ENCODE results near the gene TMED1.
A peak's percentile ranks its signal among the peaks of the same experiment; 100 is the strongest.
"Not testable (repeated sequence)": the region's sequence is repeated elsewhere in the genome, so short reads cannot be mapped to it uniquely, and the experiment has no call there.

Gene TMED1

DNA sequence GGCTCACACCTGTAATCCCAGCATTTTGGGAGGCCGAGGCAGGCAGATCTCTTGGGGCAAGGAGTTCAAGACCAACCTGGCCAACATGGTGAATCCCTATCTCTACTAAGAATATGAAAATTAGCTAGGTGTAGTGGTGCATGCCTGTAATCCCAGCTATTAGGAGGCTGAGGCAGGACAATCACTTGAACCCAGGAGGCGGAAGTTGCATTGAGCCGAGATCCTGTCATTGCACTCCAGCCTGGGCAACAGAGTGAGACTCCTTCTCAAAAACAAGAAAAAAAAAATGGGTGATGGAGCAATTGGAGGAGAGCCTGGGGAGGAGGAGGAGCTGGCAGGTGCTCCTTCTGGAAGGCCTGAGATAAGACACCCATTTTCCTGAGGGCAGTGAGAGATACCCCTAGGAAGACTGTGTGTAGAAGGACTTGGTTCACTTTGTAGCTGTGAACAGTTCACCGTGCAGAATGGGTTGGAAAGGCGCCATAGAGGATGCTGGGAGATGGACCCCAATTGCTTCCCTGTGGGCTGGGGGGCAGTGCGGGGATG is 26.6 kb upstream of the TMED1 start:
- no peak for DNase-seq (ENCODE audit: low spot score)

- DNase-seq (ENCODE audit: low spot score), result no peak
Measured at GRCh38 chr19:10861103-10861651, 25.2 kb upstream of the TMED1 start.

- DNase-seq (ENCODE audit: low spot score), result no peak
Measured at GRCh38 chr19:10858204-10858828, 22.3 kb upstream of the TMED1 start.

- not testable (repeated sequence) for DNase-seq (ENCODE audit: low spot score)
Measured at GRCh38 chr19:10856899-10857298, 20.9 kb upstream of the TMED1 start.

GRCh38 chr19:10855879-10856522 is 20.0 kb upstream of the TMED1 start:
- DNase-seq (ENCODE audit: low spot score), result no peak

GRCh38 chr19:10854350-10855089 is 18.5 kb upstream of the TMED1 start:
- no peak for DNase-seq (ENCODE audit: low spot score)

GRCh38 chr19:10852941-10853340 is 16.9 kb upstream of the TMED1 start:
- no peak for DNase-seq (ENCODE audit: low spot score)

DNA sequence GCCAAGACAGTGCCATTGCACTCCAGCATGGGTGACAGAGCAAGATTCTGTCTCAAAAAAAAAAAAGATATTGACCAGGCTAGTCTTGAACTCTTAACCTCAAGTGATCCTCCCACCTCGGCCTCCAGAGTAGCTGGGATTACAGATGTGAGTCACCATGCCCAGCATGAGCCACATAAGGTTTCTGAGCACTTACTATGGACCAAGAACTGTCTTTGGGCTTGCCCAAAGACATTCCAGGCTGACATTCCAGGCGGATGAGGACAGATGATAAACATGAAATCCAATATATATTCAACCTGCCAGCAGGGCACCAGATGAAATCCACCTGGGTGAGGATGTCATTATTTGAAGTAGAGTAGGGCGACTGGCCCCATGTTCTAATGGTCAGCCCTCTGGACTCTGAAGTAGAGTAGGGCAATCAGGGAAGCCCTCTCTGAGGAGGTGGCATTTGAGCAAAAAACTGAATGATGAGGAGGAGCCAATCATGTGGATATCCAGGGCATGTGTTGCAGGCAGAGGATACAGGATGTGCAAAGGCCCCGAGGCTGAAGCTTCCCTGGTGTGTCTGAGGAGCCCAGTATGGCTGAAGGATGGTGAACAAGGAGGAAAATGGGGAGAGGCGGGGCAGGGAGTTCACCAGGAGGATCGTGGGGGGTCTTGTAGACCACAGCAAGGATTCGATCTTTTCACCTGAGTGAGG is 16.2 kb upstream of the TMED1 start:
- no peak for DNase-seq (ENCODE audit: low spot score)

DNA sequence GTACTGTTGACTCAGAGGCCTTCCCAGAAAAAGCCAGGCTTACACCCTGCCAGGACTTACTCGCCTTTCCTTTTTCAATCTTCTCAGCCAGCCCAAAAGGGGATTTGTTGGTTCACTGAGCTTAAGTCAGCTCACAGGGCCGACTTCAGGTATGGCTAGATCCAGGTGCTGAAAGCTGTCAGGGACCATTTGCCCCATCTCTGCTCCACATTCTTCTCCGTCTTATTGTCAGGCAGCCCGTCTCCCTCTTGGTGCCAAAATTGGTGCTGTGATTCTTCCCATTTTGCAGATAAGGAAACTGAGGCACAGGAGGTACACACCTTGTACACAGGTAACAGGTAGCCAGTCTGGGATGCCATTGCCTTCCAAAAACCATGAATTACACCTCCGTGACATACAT is 14.6 kb upstream of the TMED1 start:
- DNase-seq (ENCODE audit: low spot score), result no peak

DNA sequence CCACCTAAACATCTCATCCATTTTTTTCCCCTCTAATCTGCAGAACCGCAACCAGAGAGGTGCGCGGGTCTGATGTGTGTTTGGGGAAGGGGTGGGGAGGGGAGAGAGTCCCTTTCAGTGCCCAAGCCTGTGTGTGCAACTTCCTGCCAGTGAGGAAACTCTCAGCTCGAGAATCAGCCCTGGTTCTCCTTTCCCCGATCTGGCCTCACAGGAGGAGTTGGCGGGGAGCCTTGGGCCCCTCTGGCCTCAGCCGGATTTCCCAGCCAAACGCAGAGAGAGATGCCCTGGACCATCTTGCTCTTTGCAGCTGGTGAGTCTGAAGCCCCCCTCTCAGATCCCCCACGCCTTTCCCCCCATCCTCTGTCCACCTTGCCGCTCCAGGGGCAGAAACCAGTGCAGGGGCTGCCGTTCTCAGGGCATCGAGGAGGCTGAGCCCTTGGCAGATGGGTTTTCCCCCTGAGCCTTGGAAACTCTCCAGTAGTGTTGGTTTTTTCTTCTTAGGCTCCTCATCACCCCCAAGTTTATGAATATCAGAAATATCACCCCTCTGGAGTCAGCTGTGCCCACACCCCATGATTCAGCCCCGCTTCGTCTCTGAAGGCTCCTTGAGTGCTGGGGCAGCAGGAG is 12.3 kb upstream of the TMED1 start, which contains the start of gene C19orf38:
Gene C19orf38, plus strand, starts transcription at position 186 of the 627 bp plus-strand sequence. Its CDS starts 94 bp downstream, at position 280.
- DNase-seq (ENCODE audit: low spot score), result no peak

DNA sequence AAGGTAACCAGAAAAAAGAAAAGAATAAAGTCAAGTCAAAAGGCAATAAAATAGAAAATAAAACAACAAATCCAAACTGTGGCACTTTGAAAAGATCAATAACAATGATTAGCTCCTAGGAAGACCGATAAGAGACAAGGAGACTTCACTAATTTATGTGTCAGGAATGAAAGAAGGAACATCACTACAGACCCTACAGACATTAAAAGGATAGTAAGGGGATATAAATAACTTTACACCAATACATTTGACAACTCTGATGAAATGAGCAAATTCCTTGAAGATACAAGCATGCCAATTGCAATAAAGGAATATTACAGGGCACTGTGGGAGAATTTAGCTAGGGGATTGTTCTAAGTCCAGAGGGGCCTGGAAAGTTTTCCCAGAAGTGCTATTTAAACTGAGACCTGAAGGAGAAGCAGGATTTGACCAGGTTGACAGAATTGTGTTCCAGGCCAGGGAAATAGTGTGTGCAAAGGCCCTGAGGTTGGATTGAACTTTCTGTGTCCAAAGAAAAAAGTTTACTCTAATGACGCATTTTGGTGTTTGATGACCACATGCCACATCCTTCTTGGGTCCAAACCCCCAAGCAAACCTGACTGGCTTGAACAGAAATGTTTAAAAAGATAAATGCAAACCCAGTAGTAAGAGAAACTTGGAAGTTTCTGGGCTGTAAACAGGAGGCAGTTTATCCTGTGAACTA is 10.6 kb upstream of the TMED1 start:
- no peak for DNase-seq (ENCODE audit: low spot score)

- no peak for DNase-seq (ENCODE audit: low spot score)
Measured at GRCh38 chr19:10842788-10843187, 6.8 kb upstream of the TMED1 start.

GRCh38 chr19:10839114-10840050 is 3.4 kb upstream of the TMED1 start:
- DNase-seq (ENCODE audit: low spot score), result no peak

DNA sequence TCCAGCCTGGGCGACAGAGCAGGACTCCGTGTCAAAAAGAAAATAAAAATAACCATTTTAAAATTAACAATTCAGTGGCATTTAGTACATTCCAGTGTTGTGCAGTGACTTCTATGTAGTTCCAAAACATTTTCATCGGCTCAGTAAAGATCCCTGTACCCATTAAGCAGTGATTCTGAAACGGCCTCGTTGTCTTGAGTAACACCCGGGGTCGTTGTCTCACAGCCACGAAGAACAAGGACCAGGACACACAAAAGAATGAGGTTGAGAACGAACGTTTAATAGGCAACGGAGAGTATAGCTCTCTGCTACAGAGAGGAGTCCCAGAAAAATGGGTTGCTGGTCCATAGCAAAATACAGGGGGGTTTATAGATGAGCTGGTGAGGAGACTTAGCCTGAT is 2.4 kb upstream of the TMED1 start:
- DNase-seq (ENCODE audit: low spot score), result no peak

DNA sequence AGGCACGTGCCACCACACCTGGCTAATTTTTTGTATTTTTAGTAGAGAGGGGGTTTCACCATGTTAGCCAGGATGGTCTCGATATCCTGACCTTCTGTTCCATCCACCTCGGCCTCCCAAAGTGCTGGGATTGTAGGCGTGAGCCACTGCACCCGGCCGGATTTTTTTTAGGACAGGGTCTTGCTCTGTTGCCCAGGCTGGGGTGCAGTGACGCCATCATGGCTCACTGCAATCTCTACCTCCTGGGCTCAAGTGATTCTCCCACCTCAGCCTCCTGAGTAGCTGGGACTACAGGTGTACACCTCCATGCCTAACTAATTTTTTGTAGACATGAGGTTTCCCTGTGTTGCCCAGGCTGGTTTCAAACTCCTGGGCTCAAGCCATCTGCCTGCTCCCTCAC is 1.6 kb upstream of the TMED1 start:
- not testable (repeated sequence) for DNase-seq (ENCODE audit: low spot score)

DNA sequence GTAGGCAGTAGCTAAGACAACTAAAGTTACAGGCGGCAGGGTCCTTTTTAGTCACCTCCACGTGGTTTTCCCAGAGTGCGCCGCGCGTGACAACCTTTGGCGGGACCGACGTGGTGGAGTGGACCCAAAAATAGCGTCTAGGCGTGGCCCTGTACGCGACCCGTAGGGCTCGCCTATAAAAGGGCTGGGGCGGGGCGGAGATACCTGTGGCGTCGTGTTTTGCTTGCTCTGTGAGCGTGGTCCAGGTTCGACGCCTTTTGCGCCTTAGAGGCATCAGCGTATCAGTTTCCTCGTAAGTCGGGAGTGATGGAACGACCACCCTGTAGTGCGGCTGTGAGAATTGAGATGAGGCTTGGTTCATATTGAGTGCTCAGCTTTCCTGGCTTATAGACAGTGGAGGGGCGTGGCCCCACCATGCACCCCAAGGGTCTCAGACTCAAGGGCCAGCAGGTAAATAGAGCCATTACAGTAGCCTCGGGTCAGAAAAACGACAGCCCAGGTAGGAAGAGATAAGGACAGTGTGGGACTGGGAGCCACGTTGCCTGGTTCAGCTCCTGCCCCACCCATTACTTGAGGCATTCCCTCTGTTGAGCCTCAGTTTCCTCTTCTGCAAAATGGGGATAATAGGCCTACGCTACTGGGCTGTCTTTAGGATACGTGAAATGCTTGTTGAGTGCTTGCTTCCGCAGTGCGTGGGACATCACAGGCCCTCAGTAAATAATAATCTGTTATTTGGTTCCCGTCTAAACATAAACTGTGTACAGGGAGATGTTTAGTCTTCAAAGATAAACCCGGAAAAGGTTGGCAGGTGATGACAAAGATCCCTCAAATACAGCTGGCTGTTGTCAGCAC is 693 bp upstream of the TMED1 start:
- DNase-seq (ENCODE audit: low spot score), result peak; percentile 85

DNA sequence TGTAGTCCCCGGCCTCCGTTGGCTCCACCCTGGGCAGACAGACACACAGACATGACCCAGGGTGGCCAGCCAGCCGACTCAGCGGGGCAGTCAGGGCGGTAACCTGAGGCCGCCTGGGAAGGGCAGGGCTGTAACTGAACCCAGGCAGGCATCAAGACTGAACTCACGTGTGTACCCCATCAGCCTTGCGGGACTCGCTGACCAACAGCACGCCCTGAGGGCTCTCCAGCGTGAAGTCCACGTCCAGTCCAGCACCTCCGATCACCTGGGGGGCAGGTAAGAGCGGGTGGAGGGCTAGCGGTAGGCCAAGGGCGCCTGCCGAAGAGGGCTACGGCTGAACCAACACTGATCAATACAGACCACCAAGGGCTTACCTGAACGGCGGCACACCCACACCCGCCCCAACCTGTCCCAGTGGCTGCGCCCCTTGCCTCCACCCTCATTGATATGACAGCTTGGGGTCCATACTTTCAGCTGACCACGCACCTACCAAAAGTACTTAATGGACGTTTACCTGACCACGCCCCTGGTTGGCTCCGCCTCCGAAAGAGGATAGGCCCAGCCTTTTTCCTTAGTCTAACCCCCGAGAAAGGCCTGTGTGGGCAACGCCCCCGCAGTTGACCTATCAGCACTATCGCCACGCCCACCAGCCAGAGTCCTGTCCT is 791 bp downstream of the TMED1 start:
- no peak for DNase-seq (ENCODE audit: low spot score)

DNA sequence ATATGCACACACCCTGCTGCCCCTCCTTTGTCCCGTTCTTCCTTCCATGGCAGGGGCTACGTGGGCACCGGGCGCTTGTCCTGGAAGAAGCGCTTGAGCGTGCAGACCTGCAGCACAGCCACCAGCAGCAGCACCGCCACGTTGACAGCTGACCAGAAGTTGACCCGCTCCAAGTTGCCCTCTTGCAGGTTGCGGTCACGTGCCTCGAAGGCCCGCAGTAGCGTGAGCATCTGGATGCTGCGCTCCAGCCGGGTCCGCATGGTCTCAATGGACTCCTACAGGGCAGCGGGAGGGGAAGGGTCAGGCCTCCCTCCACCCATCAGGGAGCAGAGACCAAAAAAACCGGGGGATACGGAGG is 3.1 kb downstream of the TMED1 start:
- DNase-seq (ENCODE audit: low spot score), result no peak
